Coronary artery (tissue), 2 donors: ENCODE data around the gene LARGE2.

Experiments
- DNase-seq: peaks from one replicate; pipeline ENCODE4 v3.0.0-alpha.2; 2017; ENCODE audit warnings: low spot score
- H3K27ac ChIP-seq, 2 donors: fragments of 200-600 bp; sonication (generic); one replicate each; pipeline ENCODE4 v1.5.1; 2016 to 2019
- H3K4me3 ChIP-seq: fragments of 200-600 bp; sonication (generic); 2 replicates; pipeline ENCODE4 v1.5.1; 2016; ENCODE audit warnings: mild to moderate bottlenecking, moderate library complexity
- TF ChIP-seq, protein P1 (sequence below): fragments of 200-600 bp; sonication (generic); IDR thresholded peaks from one replicate; pipeline ENCODE4 v1.5.1; 2019; ENCODE audit warnings: antibody characterized with exemption

The LARGE2 gene

DNA sequence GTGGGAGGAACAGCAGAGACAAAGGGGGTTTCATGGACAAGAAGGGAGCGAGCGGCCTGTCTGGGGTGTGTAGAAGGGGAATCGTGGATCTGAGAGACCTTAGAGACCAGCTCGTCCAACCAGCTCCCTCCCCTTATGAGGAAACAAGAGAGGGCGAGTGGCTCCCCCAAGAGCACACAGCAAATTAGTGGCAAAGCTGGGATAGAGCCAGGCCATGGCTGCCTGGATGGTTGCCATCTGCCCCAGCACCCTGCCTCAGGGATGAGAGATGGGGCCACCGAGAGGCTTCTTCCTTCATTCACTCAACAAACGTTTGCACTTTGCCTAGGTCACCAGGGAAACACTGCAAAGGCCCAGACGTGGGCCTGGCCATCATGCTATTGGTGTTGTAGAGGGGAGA is 32.9 kb upstream of the LARGE2 start:
- DNase-seq, result no peak
- Histone ChIP-seq H3K4me3 (no peak overlapping the region), H3K27ac (no peak overlapping the region)
- TF ChIP-seq, protein P1, sequence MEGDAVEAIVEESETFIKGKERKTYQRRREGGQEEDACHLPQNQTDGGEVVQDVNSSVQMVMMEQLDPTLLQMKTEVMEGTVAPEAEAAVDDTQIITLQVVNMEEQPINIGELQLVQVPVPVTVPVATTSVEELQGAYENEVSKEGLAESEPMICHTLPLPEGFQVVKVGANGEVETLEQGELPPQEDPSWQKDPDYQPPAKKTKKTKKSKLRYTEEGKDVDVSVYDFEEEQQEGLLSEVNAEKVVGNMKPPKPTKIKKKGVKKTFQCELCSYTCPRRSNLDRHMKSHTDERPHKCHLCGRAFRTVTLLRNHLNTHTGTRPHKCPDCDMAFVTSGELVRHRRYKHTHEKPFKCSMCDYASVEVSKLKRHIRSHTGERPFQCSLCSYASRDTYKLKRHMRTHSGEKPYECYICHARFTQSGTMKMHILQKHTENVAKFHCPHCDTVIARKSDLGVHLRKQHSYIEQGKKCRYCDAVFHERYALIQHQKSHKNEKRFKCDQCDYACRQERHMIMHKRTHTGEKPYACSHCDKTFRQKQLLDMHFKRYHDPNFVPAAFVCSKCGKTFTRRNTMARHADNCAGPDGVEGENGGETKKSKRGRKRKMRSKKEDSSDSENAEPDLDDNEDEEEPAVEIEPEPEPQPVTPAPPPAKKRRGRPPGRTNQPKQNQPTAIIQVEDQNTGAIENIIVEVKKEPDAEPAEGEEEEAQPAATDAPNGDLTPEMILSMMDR, result no peak

- no peak overlapping the region for H3K4me3 ChIP-seq
- no peak for DNase-seq
- TF ChIP-seq, protein P1, result no peak
- H3K27ac ChIP-seq, result no peak overlapping the region
These were observed 32.5 kb upstream of the LARGE2 start for GRCh38 chr11:45889966-45890365.

DNA sequence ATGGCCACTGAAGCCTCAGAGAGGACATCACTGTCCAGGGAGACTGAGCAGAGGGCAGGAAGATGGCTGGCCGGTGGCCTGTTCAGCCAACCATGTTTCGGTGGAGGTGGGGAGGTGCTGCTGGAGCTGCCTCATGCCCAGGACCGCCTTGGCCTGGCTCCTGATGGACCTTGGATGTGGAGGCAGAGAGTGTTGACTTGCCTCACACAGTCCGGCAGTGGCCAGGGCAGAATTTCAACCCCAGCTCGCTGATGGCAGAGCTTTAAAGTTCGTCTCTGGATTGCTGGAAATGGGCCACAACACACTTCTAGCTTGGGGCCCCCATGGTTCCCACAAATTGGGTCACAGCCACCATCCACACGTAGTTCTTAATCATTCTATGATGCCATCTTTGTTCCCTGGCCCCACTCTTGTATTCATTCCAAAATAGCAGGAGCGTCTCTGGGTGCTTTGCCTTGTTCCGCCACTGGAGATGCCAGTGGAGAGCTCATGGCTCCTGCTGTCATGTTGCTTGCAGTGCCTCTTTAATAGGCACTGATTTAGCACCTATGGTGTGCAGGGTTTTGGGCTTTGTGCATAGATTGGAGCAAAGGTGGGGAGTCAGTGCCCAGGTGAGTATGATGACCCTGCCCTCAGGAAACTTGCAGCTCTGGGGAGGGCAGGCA is 31.4 kb upstream of the LARGE2 start:
- TF ChIP-seq, protein P1, result no peak
- H3K27ac ChIP-seq, result no peak overlapping the region

DNA sequence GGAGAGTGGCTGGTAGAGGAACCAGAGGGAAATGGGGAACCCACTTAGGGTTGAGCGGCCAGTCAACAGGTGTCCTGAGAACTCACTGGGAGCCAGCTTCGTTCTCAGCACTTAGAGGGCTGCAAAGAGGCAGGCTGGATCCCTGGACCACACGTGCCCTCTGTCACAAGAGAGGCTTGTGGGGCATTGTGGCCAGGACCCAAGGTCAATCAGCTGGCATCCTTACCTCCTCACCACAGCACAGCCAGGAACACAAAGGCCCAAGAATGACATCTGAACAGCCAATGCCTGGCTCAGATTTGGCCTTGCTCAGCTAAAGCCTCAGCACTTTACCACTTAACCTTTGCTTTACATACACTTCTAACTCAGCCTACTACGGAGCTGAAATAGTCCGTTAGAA is 29.6 kb upstream of the LARGE2 start:
- Histone ChIP-seq H3K27ac (no peak overlapping the region), H3K4me3 (no peak overlapping the region)
- TF ChIP-seq, protein P1, result no peak
- no peak for DNase-seq

More for the DNA sequence above, 31.4 kb upstream of the LARGE2 start:
- no peak overlapping the region for H3K4me3 ChIP-seq
- no peak for DNase-seq

- DNase-seq, result no peak
- TF ChIP-seq, protein P1, result no peak
- no peak overlapping the region for H3K4me3 ChIP-seq
- no peak overlapping the region for H3K27ac ChIP-seq
These were observed 27.8 kb upstream of the LARGE2 start for GRCh38 chr11:45894555-45895247.

- no peak for DNase-seq
- Histone ChIP-seq H3K27ac (no peak overlapping the region), H3K4me3 (no peak overlapping the region)
- TF ChIP-seq, protein P1, result no peak
These were observed 26.8 kb upstream of the LARGE2 start for GRCh38 chr11:45895553-45896259.
